RWPE1 (cell line): ENCODE measurements around the gene PALS1.

Experiments
- CTCF ChIA-PET: fragments of 350-600 bp; sonication (Branson Sonifier 250); formaldehyde crosslinking; extraction: SDS; loops from one replicate; lab custom pipeline; 2021; lab: Yijun Ruan, JAX
- POLR2A ChIA-PET: fragments of 400-600 bp; formaldehyde crosslinking; extraction: SDS; loops from one replicate; lab custom pipeline; 2020; ENCODE audit warnings: antibody characterized with exemption; ENCODE audit not compliant: low non-redundant PET; lab: Yijun Ruan, JAX
- DNase-seq: peaks from one replicate; pipeline ENCODE4 v3.0.0; 2012; ENCODE audit warnings: low spot score
- H3K27ac ChIP-seq: fragments of 450-650 bp; 2 replicates; pipeline ENCODE4 v1.5.1; 2017
- CTCF ChIP-seq: fragments of 450-650 bp; conservative IDR thresholded peaks from 2 replicates; pipeline ENCODE4 v1.5.1; 2017; ENCODE audit warnings: low read depth, mild to moderate bottlenecking

The PALS1 gene

GRCh38 chr14:67218126-67218525 lies 23.1 kb upstream of the PALS1 start:
- no peak for DNase-seq
- H3K27ac ChIP-seq: no peak overlapping the region
- POLR2A ChIA-PET: no interaction called here
- TF ChIP-seq CTCF: no peak
- CTCF ChIA-PET: no interaction called here

- ChIA-PET CTCF (no interaction called here), POLR2A (no interaction called here)
- peak; percentile 28 for DNase-seq
- no peak overlapping the region for H3K27ac ChIP-seq
- no peak for TF ChIP-seq CTCF
These were observed 19.8 kb upstream of the PALS1 start for GRCh38 chr14:67221248-67221981.

GRCh38 chr14:67221982-67222328 lies 19.3 kb upstream of the PALS1 start:
- POLR2A ChIA-PET: no interaction called here
- no peak overlapping the region for H3K27ac ChIP-seq
- CTCF ChIA-PET: interaction anchor here (0.7 kb wide), 1 partner anchor 138 kb away, joined by 3 read pairs; the partner anchor contains the start of gene EIF2S1
- no peak for DNase-seq
- no peak for TF ChIP-seq CTCF

- no peak for DNase-seq
- CTCF ChIA-PET: interaction anchor here (0.6 kb wide), 1 partner anchor 559 kb away, joined by 3 read pairs; no protein-coding TSS in a partner anchor
- TF ChIP-seq CTCF: no peak
- POLR2A ChIA-PET: no interaction called here
- no peak overlapping the region for H3K27ac ChIP-seq
These were observed 15.7 kb upstream of the PALS1 start for GRCh38 chr14:67225523-67225922.

GRCh38 chr14:67228325-67228984 lies 12.8 kb upstream of the PALS1 start:
- no peak for TF ChIP-seq CTCF
- no peak overlapping the region for H3K27ac ChIP-seq
- DNase-seq: peak; percentile 27
- CTCF ChIA-PET: no interaction called here
- POLR2A ChIA-PET: no interaction called here

GRCh38 chr14:67232066-67232465 lies 9.2 kb upstream of the PALS1 start:
- ChIA-PET POLR2A (no interaction called here), CTCF (no interaction called here)
- no peak for TF ChIP-seq CTCF
- H3K27ac ChIP-seq: no peak overlapping the region
- DNase-seq: no peak
